Caco-2 (cell line): ENCODE results near the gene CRB2. TPM values are rescaled to one million over a fixed set of nuclear protein-coding genes. Genes with fewer than 3 reads are reported as not detected.
"Not testable (repeated sequence)": the region's sequence is repeated elsewhere in the genome, so short reads cannot be mapped to it uniquely, and the experiment has no call there.

Experiments
- BruUV-seq: library from RNA; stranded (reverse); fragments of 400-500 nt; replicated peaks from 2 replicates; lab custom pipeline; 2021; lab: Mats Ljungman, UMichigan
- CTCF ChIA-PET: fragments of 300-600 bp; sonication (Branson Sonifier 250); formaldehyde crosslinking; loops from one replicate; lab custom pipeline; 2022; ENCODE audit warnings: antibody characterized with exemption; lab: Charles Lee
- POLR2A ChIA-PET: fragments of 300-600 bp; sonication (Branson Sonifier 250); formaldehyde crosslinking; loops from one replicate; lab custom pipeline; 2022; ENCODE audit warnings: antibody characterized with exemption; lab: Charles Lee
- DNase-seq, 2 experiments: peaks; one replicate each; pipeline versions ENCODE4 v3.0.0 to v3.0.0-alpha.2; 2020 to 2022
- H3K27me3 ChIP-seq: replicated peaks from 2 replicates; pipeline ENCODE4 v1.6.0; 2011; ENCODE audit warnings: low read length; ENCODE audit not compliant: control insufficient read depth, insufficient read depth
- H3K36me3 ChIP-seq: 2 replicates; pipeline ENCODE4 v1.5.1; 2011; ENCODE audit warnings: low read length; ENCODE audit not compliant: control insufficient read depth, insufficient read depth
- H3K4me1 ChIP-seq: fragments of 250-450 bp; sonication (Bioruptor Pico); 2 replicates; pipeline ENCODE4 v1.5.1; 2020; ENCODE audit warnings: mild to moderate bottlenecking
- H3K4me3 ChIP-seq: 2 replicates; pipeline ENCODE4 v1.5.1; 2011; ENCODE audit warnings: low read depth, mild to moderate bottlenecking, control low read depth, low read length
- H3K9me3 ChIP-seq: fragments of 250-450 bp; sonication (Bioruptor Pico); 2 replicates; pipeline ENCODE4 v1.5.1; 2020; ENCODE audit warnings: mild to moderate bottlenecking, moderate library complexity
- H3K27ac Mint-ChIP-seq: one replicate; pipeline ENCODE4 v1.8.0; 2022; ENCODE audit warnings: mixed read lengths; ENCODE audit not compliant: unreplicated experiment
- H3K27me3 Mint-ChIP-seq: one replicate; pipeline ENCODE4 v1.8.0; 2022; ENCODE audit warnings: mixed read lengths; ENCODE audit not compliant: insufficient read depth, unreplicated experiment
- H3K36me3 Mint-ChIP-seq: one replicate; pipeline ENCODE4 v1.8.0; 2022; ENCODE audit warnings: mild to moderate bottlenecking, mixed read lengths; ENCODE audit not compliant: insufficient read depth, unreplicated experiment
- H3K4me1 Mint-ChIP-seq: one replicate; pipeline ENCODE4 v1.8.0; 2022; ENCODE audit warnings: low read depth, mixed read lengths; ENCODE audit not compliant: unreplicated experiment
- H3K4me3 Mint-ChIP-seq: one replicate; pipeline ENCODE4 v1.8.0; 2022; ENCODE audit warnings: mild to moderate bottlenecking, moderate library complexity, mixed read lengths; ENCODE audit not compliant: unreplicated experiment
- H3K9me3 Mint-ChIP-seq: one replicate; pipeline ENCODE4 v1.8.0; 2022; ENCODE audit warnings: mixed read lengths; ENCODE audit not compliant: unreplicated experiment
- CTCF ChIP-seq, 2 experiments: fragments of 200-600 bp in 1 of 2; IDR thresholded peaks; 1 replicate in 1 of 2; 2 replicates in 1 of 2; pipeline versions ENCODE4 v1.5.1 to v1.8.0; 2011 to 2022; ENCODE audit warnings: antibody characterized with exemption in 1 of 2, control low read depth in 1 of 2, inconsistent platforms in 1 of 2, low read depth in 1 of 2, low read length in 1 of 2, mild to moderate bottlenecking in 1 of 2, moderate library complexity in 1 of 2; ENCODE audit not compliant: insufficient read depth in 1 of 2, severe bottlenecking in 1 of 2, unreplicated experiment in 1 of 2
- intact Hi-C: fragments of 100-400 bp; cut with micrococcal nuclease; formaldehyde crosslinking; loops from one replicate; pipeline ENCODE4 v1.10.0; 2022; ENCODE audit not compliant: unreplicated experiment
- total RNA-seq: library from RNA; stranded (reverse); gene quantifications from 2 replicates; pipeline ENCODE4 v1.2.3, GENCODE V29; 2022

CRB2 gene
- total RNA-seq, 1 experiment from 2014 or later: 0.34 TPM

GRCh38 chr9:123395276-123395688, 39.3 kb downstream of the CRB2 start:
- TF ChIP-seq CTCF (IDR thresholded peaks at IDR 0.05; ENCODE audit: insufficient read depth in 1 of 2, low read depth in 1 of 2, low read length in 1 of 2, severe bottlenecking in 1 of 2, unreplicated experiment in 1 of 2): no peak
- no peak overlapping the region for H3K27ac Mint-ChIP-seq

GRCh38 chr9:123395689-123396511, 39.9 kb downstream of the CRB2 start:
- Mint-ChIP-seq H3K36me3 (peaks cover 30% of the 10 kb centered on the region), H3K4me3 (no peak overlapping the region), H3K27ac (no peak overlapping the region), H3K4me1 (no peaks in the 10 kb centered on the region), H3K27me3 (no peaks in the 10 kb centered on the region), H3K9me3 (no peaks in the 10 kb centered on the region)
- DNase-seq: no peak
- BruUV-seq: no TSS peak
- no peak for TF ChIP-seq CTCF (IDR thresholded peaks at IDR 0.05; ENCODE audit: insufficient read depth in 1 of 2, low read depth in 1 of 2, low read length in 1 of 2, severe bottlenecking in 1 of 2, unreplicated experiment in 1 of 2)
- intact Hi-C loops: no loop called here
- CTCF ChIA-PET: interaction anchor here (0.5 kb wide), 1 partner anchor 25 kb away, joined by 5 read pairs; no protein-coding TSS in a partner anchor
- Histone ChIP-seq H3K4me3 (no peak overlapping the region), H3K27me3 (no peaks in the 10 kb centered on the region), H3K36me3 (no peaks in the 10 kb centered on the region; the same call in 1 of the 2 replicates), H3K9me3 (no peaks in the 10 kb centered on the region), H3K4me1 (no peaks in the 10 kb centered on the region)
- POLR2A ChIA-PET: no interaction called here

More at GRCh38 chr9:123395276-123395688, 39.3 kb downstream of the CRB2 start:
- no peaks in the 10 kb centered on the region for H3K4me1 ChIP-seq
- H3K4me1 Mint-ChIP-seq: no peaks in the 10 kb centered on the region
- intact Hi-C loops: no loop called here
- H3K9me3 Mint-ChIP-seq: no peaks in the 10 kb centered on the region
- H3K4me3 ChIP-seq: no peak overlapping the region
- no peaks in the 10 kb centered on the region for H3K9me3 ChIP-seq
- BruUV-seq: no TSS peak
- no peak for DNase-seq
- H3K27me3 ChIP-seq: no peaks in the 10 kb centered on the region
- peaks cover 25% of the 10 kb centered on the region for H3K36me3 Mint-ChIP-seq
- no peak overlapping the region for H3K4me3 Mint-ChIP-seq
- H3K36me3 ChIP-seq: no peaks in the 10 kb centered on the region; the same call in 1 of the 2 replicates
- no peaks in the 10 kb centered on the region for H3K27me3 Mint-ChIP-seq
- ChIA-PET CTCF (no interaction called here), POLR2A (no interaction called here)

- ChIA-PET POLR2A (no interaction called here), CTCF (no interaction called here)
- Mint-ChIP-seq H3K4me3 (no peak overlapping the region), H3K4me1 (no peaks in the 10 kb centered on the region), H3K9me3 (no peaks in the 10 kb centered on the region), H3K27me3 (no peaks in the 10 kb centered on the region), H3K27ac (no peak overlapping the region), H3K36me3 (peaks cover 25% of the 10 kb centered on the region)
- H3K4me1 ChIP-seq: no peaks in the 10 kb centered on the region
- BruUV-seq: no TSS peak
- H3K36me3 ChIP-seq: no peaks in the 10 kb centered on the region; the same call in 1 of the 2 replicates
- H3K27me3 ChIP-seq: no peaks in the 10 kb centered on the region
- no peak overlapping the region for H3K4me3 ChIP-seq
- TF ChIP-seq CTCF (IDR thresholded peaks at IDR 0.05; ENCODE audit: insufficient read depth in 1 of 2, low read depth in 1 of 2, low read length in 1 of 2, severe bottlenecking in 1 of 2, unreplicated experiment in 1 of 2): no peak
- intact Hi-C loops: no loop called here
- DNase-seq: no peak
- no peaks in the 10 kb centered on the region for H3K9me3 ChIP-seq
These were observed 42.0 kb downstream of the CRB2 start for GRCh38 chr9:123397975-123398374.

- H3K27ac Mint-ChIP-seq, H3K4me3 ChIP-seq, DNase-seq, H3K36me3 ChIP-seq, POLR2A ChIA-PET, H3K4me3 Mint-ChIP-seq, intact Hi-C loops, H3K27me3 ChIP-seq, H3K4me1 ChIP-seq, BruUV-seq, H3K4me1 Mint-ChIP-seq, H3K9me3 Mint-ChIP-seq, CTCF ChIA-PET, H3K27me3 Mint-ChIP-seq, H3K9me3 ChIP-seq: not testable (repeated sequence)
- H3K36me3 Mint-ChIP-seq: peaks cover 25% of the 10 kb centered on the region
These were observed 42.9 kb downstream of the CRB2 start for GRCh38 chr9:123398938-123399337.
